GM19463 (cell line): ENCODE measurements around the gene CD8B.
A peak's percentile ranks its signal among the peaks of the same experiment; 100 is the strongest.

ENCODE experiments used
- ATAC-seq: cut with Tn5 transposase; IDR thresholded peaks from one replicate; pipeline ENCODE4 v1.9.1; 2021; ENCODE audit warnings: mild to moderate bottlenecking, moderate library complexity; ENCODE audit not compliant: unreplicated experiment

The CD8B gene

GRCh38 chr2:86806059-86806857, 55.4 kb downstream of the CD8B start:
- ATAC-seq = no peak

GRCh38 chr2:86800856-86801567, 60.7 kb downstream of the CD8B start:
- no peak for ATAC-seq

GRCh38 chr2:86794861-86795260, 66.8 kb downstream of the CD8B start:
- no peak for ATAC-seq

- no peak for ATAC-seq
These were observed 67.9 kb downstream of the CD8B start for GRCh38 chr2:86793752-86794151.

GRCh38 chr2:86791573-86791972, 70.1 kb downstream of the CD8B start:
- peak; percentile 7 for ATAC-seq

GRCh38 chr2:86790676-86791572, 70.8 kb downstream of the CD8B start, which contains the start of gene CD8A:
Gene CD8A, minus strand, starts transcription at chr2:86790913. Its CDS starts 88 bp downstream, at chr2:86790825.
- ATAC-seq = peak; percentile 34

GRCh38 chr2:86790134-86790675, 71.5 kb downstream of the CD8B start:
- no peak for ATAC-seq

- no peak for ATAC-seq
These were observed 72.0 kb downstream of the CD8B start for GRCh38 chr2:86789687-86790133.

- no peak for ATAC-seq
These were observed 72.6 kb downstream of the CD8B start for GRCh38 chr2:86788881-86789686.

GRCh38 chr2:86788165-86788564, 73.5 kb downstream of the CD8B start:
- ATAC-seq = no peak

GRCh38 chr2:86787736-86788135, 74.0 kb downstream of the CD8B start:
- ATAC-seq = no peak

GRCh38 chr2:86786001-86786536, 75.6 kb downstream of the CD8B start:
- no peak for ATAC-seq

GRCh38 chr2:86785456-86785855, 76.2 kb downstream of the CD8B start:
- ATAC-seq = no peak

GRCh38 chr2:86783615-86784339, 77.9 kb downstream of the CD8B start:
- peak; percentile 99 for ATAC-seq

GRCh38 chr2:86782748-86783147, 78.9 kb downstream of the CD8B start:
- no peak for ATAC-seq

- no peak for ATAC-seq
These were observed 80.3 kb downstream of the CD8B start for GRCh38 chr2:86781363-86781762.

GRCh38 chr2:86779971-86780370, 81.7 kb downstream of the CD8B start:
- no peak for ATAC-seq

GRCh38 chr2:86778957-86779356, 82.7 kb downstream of the CD8B start:
- no peak for ATAC-seq

- ATAC-seq = no peak
These were observed 85.2 kb downstream of the CD8B start for GRCh38 chr2:86776532-86776931.
